GM20431 (cell line): ENCODE results near the gene PBRM1.
"Not testable (repeated sequence)": the region's sequence is repeated elsewhere in the genome, so short reads cannot be mapped to it uniquely, and the experiment has no call there.

Source experiments
- in situ Hi-C: fragments of 300-500 bp; cut with MseI, MboI; formaldehyde crosslinking; loops from one replicate; pipeline ENCODE4 v1.15.0; 2020; ENCODE audit warnings: low sequenced_read_pairs; ENCODE audit not compliant: unreplicated experiment

PBRM1 gene

DNA sequence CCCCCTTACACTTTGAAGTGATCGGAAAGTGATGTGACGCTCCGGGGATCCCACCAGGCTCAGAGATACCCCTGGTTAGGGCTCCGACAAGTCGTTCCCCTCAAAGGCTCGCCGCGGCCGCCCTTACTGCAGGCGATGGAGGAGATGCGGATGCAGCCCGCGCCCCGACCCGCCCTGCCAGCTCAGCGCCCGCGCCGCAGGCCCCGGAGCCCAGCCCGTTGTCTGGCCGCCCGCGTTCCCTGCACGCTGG is 19.6 kb upstream of the PBRM1 start:
- in situ Hi-C loops: no loop called here

DNA sequence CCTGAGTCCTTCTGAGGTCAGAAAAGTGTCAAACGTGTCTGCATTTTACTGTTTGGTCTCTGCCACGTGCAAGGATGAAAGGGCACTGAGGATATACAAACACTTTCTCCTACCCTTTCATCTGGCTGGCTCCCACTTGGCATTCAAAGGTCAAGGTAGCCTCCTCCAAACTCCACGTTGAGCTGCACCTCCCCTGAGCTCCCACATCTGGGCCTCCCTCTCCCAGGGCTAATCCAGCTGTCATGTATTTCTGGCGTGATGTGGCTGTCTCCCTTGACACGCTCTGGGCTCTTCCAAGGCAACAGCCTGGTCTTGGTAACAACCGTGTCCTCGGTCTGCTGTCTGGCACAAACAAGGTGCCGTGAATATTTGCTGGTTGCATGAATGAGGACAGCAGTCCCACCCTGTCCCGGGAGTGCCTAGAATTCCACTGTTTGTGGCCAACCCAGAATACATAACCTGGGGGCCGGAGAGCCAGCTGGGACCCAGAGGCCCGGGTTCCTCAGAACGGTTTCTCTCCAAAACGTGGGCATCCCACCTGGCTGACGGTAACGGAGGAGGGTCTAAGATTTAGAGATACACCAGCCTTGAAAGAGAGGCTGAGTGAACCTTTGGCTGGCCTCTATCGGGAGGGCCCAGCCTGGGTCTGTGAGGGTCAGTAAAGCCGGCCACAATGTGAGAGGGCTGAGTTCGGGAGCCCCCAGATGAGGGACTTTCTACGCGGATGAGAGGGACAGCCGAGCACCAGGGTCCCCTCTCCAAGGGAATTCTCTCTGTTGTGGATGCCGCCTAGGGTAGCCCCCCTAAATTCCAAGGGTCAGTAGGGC is 19.1 kb upstream of the PBRM1 start:
- in situ Hi-C loops: no loop called here

DNA sequence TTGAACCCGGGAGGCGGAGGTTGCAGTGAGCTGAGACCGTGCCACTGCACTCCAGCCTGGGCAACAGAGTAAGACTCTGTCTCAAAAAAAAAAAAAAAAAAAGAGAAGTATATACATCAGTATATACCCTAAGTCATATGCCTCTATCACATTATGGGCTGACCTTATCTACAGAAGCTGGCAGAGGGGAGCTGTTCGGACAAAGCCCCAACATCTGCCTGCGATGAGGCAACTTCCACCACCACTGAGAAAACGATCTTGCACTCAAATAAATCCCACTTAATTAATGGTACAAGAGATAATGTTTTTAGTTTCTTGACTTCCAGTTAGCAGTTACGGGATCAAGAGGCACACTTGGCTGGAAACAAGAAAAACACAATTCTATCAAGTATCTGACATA is 17.6 kb upstream of the PBRM1 start:
- in situ Hi-C loops: no loop called here

DNA sequence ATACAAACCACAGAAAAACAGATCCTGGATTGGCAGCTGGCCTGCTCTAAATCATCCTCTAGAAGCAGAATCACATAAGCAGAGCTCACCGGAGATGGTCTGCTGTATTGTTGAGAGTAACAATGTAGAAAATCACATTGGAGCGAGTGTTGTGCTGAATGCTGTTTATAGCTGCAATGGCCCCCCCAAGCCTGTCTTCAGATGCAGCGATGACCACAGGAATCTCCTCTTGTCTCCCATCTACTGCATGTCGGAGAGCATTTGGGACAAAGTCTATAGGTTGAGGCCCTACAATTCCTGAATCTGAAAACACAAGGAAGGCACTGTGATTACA is 11.9 kb upstream of the PBRM1 start:
- in situ Hi-C loops: no loop called here

DNA sequence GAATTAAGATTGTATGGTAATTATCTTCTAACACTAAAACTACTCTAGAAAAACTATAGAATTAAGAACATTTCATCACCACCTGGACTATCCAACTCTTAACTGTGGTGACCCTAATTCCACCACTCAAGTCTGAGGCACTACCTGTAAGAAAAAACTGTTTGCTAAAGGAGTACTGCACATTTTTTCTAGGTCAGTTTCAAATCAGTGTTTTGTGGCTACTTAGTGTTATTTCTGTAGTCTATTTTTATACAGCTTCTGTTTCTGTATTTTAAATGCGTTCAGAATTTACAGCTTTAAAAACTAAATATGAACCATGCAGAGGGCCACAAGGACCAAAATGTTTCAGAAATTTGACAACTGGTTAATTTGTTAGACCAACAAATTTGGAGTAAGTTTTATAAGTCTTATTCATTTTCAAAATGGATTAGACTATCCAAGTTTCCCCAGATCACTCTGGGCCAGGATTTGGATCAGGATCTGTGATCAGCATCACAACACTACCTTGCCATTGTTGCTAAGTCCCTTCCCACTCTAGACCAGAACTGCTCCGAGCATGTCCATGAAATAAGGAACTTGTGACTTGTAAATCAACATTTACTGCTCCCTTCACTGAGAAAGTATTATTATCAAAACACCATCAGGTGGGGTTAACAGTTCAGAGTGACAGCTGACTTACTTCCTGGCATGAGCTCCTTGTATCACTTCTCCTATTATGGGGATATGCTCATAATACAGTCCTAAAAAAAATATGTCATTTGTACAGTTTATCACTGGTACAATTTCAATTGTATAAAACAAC is 11.3 kb upstream of the PBRM1 start:
- in situ Hi-C loops: no loop called here

DNA sequence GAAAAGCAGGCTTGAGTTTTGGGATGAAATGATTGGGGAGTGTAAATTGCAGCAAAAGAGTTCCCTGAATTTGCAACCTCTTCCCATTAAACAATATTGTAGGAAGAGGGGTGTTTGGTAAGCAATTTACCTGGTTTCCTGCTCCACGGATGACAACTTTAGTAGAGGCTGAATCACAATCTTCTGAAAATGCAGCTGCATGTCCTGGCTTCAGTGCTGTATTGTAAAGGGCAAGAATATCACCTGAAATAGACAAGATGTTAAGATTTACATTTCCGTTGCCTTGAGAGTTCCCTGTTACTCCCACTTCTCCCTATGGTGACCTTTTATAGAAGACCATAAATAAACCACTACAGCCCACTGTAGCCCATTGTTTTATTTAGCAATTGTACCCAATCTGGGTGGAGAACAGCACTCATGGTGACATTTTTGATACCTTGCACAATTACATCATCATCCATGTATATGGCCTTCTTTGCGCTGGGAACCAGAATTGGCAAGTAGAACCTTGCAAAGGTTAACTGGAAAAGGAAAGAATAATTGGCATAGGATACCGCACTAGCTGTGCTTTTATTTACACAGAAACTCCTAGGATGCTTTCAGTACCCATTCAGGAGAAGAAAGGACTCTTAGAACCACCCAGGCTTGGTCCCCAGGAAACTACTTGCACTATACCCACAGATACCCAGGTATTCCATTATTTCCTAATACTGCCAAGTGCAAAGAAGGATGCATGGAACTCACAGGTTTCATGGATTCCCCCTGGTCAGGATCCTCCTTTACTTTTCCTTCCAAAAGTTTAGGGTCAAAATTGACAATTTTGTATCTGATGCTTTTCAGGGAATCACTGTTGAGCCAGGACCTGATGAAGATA is 10.3 kb upstream of the PBRM1 start:
- in situ Hi-C loops: no loop called here

DNA sequence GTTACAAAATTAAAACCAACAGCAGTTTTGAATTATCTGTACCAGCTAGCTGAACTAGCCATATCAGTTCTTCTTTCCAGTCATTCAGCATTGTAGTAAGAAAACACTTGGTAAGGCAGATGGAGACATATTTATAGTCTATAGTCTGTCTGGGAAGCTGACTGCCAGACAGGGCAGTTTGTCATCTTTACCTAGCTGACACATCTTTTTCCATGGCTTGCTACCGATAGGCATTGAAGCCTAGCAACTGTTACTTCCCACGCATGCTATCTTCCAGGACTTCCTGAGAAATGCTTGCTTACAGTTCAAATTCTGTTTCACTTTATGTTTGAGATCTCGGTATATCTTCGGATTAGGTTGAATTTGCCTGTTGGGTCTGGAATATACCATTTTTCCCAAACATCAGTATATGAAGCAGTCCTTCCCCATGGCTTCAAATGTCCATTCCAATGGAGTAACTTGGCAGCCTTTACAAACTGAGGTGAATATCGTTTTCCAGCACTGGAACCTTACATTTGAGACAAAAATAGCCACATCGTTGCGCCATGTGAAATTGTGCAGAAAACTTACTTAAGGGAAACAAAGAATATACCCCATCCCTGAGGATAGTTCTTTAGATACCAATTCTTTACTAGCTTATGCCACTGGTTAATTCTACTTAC is 8.9 kb upstream of the PBRM1 start:
- in situ Hi-C loops: no loop called here

DNA sequence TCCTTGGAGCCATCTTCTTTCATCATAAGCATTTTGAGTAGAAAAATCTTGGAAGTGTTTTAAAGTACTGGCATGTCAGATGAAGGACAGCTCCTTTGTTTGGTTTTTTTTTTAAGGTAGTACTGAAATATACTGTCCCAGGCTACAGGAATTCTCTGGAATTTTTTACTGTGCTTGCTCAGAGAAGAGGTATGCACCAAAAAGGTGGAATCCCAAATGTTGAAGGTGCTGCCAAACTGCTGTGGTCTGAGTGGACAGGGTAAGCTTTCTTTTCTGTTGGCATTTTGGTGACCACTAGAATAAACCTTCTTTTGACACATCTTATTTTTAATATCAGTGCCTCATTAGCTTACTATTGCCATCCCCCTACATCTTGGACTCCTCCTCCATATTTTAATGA is 7.4 kb upstream of the PBRM1 start:
- in situ Hi-C loops: no loop called here

DNA sequence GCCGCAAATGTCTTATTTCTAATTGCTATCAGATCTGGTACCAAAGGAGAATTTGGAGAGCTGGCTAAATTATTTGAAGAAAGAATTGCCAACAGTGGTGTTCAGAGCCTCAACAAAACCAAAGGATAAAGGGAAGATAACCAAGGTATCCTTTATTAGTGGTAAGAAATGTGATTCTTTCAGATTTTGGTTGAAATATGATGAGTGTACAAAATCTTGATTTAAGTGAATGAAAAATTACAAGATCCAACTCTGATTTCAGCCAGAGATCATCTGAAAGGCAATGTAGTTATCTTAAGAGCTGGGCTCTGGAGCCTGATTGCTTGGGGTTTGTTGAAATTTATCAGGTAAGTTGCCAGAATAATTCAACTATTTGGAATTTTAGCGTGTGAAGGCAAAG is 4.8 kb upstream of the PBRM1 start:
- in situ Hi-C loops: no loop called here

DNA sequence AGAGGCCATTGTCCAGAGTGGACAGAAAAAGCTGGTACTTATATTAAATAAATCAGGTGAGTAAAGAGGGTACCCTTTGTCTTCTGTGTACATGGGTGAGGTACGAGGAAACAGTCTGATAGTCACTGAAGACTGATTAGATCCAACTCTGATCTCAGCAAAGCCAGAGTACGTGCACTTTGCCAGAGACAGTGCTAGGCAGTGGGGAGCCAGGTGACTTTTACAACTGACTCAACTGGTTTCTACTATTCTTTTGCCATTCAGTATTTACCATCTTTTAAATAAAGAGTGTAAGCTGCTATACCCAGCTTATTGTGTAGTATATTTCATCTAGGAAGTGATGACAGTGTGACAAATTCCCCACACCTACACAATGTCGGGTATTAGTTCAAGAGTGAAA is 3.4 kb upstream of the PBRM1 start:
- in situ Hi-C loops: no loop called here

DNA sequence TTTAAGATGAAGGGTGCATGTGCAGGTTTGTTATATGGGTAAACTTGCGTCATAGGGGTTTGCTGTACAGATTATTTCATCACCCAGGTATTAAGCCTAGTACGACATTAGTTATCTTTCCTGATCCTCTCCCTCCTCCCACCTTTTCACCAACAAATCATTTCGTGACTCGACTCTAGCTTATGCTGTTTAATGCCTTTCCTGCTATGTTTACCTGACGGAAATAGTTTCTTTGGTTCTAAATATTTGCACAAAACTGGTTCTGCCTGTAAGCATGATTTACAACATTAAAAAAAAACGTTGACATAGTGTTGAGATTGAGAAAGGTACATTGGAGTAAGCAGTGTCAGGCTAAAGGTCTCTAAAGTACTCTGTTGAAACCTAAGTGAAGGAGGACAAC is 2.6 kb upstream of the PBRM1 start:
- in situ Hi-C loops: no loop called here

DNA sequence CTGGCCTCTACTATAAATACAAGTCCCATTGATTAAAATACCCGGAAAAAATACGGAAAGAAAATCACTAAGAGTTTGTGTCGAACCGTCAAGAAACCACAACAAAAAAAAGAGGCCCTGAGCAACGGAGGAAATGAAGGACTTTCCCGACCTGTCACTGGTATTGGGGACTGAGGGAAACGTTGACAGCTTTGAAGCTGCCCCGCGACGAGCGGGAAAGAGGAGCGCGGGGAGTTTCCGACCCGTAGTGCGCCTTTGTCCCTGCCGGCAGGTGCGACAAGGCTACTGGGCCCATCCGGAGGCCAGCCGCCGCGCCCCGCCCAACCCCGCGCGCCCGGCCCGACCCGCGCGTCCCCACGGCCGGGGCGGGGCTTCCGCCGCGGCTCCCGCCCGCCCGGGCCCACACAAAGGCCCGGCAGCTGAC is 416 bp downstream of the PBRM1 start:
- in situ Hi-C loops: no loop called here

DNA sequence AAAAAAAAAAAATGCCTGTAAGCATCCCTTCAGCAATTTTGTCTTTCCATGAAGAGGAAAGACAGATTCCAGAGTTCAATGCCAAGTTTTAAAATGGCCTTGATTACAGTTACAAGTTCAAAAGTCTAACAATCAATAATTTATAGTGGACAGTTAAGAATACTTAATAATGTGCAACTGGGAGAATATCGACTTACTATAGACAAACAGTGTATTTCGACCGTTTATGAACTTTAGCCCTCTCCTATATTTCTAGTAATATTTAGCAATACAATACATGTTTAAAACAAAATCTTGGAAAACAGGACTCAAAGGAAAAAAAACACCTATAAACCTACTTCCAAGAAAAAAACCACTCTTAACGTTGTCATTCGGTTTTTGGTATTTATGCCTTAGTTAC is 1.5 kb downstream of the PBRM1 start:
- in situ Hi-C loops: no loop called here

DNA sequence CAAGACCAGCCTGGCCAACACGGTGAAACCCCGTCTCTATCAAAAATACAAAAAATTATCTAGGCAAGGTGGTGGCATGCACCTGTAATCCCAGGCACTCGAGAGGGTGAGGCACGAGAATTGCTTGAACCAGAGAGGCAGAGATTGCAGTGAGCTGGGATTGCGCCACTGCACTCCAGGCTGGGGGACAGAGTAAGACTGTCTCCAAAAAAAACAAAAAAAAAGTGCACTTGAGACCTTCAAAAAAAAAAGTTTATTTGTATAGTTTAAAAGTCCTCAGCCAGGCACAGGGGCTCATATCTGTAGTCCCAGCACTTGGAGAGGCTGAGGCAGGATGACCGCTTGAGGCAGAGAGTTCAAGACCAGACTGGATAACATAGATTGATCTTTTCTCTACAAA is 2.1 kb downstream of the PBRM1 start:
- in situ Hi-C loops: no loop called here

DNA sequence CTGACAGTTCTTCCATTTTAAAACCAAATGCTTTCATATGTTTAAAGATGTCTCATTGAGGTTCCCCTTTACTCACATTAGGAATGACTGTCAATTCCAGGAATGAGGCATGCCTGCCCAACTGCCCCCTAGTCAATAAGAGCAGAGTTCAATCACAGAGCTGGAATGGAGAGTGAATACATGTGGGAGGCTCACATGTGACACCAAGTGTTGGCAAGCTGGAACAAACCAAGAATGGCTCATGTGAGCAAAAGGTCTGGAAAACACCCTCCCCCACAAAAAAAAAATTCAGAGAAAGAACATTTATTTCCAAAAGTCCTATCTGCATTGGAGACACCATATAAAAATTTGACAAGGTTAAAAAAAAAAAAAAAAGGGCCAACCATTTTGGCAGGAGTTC is 3.7 kb downstream of the PBRM1 start:
- in situ Hi-C loops: no loop called here

DNA sequence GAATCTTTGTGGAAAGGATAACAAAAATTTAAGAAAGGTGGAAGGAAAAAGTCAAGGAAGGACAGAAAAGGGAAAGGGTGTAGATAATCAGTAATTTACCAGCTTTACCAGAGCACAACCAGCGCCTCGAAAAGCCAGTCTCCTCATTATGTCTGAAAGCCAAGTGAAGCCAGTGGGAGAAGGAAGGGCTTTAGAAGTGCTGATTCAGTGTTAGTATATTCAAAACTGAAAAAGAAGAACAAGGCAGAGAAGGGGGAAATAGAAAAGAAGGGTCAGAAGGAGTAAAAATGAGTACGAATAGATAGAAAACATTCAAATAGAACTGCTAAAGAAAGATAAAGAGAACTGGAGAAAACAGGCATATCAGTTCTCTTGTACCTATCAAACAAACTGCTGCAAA is 4.1 kb downstream of the PBRM1 start:
- in situ Hi-C loops: no loop called here

DNA sequence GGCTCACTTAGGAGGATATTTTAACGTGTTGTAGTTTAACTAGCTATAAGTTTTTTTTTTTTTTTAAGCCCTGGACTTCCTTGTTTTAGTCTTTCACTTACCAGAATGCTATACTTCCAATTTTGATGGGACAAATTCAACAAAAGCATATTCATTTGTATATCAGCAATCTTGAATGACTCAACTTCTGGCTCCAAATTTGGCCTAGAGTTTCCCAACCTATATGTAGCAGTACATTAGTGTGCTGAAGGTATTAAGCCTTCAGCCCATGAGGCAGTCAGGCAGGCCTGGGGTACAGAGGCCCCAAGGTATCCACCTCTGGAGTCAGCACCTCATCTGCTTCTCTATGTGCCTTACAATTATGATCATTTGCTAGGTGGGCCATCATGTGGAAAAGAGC is 5.9 kb downstream of the PBRM1 start:
- in situ Hi-C loops: no loop called here

DNA sequence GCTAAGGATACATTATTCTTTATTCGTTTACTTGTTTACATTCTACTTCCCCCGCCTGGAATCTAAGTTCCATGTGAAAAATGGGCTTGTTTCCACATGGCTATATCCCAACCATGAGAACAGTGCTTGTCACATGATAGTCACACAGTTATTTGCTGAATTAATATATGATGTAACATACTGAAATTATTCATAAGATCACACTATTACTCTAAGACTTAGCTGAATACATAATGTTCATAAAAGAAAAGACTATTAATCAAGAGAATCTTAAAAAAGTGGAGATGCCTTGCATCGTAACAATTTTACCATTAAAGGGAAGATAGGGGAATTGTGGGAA is 6.5 kb downstream of the PBRM1 start:
- in situ Hi-C loops: no loop called here

DNA sequence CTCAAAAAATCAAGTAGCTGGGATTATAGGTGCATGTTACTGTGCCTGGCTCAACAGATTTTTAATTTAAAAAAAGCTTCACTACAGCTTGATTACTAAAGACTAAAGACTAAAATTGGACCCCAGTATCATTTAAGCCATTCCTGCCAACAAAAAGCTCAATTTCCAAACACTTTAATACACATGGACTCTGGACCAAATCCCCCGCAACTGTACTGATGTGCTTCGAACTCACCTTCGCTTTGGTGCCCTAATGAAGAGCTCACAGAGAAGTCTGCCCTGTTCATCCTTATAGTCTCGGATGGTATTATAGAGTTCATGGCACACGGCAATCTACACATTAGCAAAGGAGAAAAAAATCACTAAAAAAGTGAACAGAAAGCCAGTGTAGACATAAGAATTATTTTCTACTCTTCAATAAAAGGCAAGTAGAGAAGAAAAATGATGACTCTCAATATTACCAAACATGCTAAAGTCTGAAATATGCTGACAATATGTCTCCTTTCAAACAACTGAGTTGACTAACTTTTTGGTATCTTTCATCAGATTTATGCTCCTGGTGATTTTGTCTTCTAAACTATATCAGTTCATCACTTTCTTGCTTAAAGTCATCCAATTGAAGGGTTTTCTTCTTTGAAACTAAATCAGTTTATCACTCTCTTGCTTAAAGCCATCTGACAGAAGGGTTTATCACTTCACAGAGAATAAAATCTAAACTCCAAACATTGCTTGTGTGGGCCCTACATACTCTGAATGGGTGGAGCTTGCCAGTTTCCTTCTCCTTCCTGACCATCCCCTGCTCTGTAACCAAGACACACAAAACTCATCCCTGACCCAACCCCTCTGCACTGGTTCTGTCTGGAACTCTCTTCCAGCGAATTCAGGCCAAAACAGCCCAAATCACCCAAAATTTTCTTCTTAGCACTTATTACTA is 7.2 kb downstream of the PBRM1 start:
- in situ Hi-C loops: no loop called here

DNA sequence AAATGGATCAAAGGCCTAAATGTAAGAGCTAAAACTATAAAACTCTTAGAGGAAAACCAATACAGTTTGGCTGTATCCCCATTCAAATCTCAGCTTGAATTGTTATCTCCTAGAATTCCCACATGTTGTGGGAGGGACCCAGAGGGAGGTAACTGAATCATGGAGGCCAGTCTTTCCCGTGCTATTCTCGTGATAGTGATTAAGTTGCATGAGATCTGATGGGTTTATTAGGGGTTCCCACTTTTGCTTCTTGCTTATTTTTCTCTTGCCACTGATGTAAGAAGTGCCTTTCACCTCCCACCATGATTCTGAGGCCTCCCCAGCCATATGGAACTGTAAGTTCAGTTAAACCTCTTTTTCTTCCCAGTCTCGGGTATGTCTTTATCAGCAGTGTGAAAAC is 9.5 kb downstream of the PBRM1 start:
- in situ Hi-C loops: not testable (repeated sequence)
